HG02763 (cell line): ENCODE results near the gene MISFA.
"Not testable (repeated sequence)": the region's sequence is repeated elsewhere in the genome, so short reads cannot be mapped to it uniquely, and the experiment has no call there.

Experiments used
- ATAC-seq: cut with Tn5 transposase; IDR thresholded peaks from one replicate; pipeline ENCODE4 v1.9.1; 2021; ENCODE audit warnings: mild to moderate bottlenecking, moderate library complexity; ENCODE audit not compliant: unreplicated experiment

Gene MISFA

DNA sequence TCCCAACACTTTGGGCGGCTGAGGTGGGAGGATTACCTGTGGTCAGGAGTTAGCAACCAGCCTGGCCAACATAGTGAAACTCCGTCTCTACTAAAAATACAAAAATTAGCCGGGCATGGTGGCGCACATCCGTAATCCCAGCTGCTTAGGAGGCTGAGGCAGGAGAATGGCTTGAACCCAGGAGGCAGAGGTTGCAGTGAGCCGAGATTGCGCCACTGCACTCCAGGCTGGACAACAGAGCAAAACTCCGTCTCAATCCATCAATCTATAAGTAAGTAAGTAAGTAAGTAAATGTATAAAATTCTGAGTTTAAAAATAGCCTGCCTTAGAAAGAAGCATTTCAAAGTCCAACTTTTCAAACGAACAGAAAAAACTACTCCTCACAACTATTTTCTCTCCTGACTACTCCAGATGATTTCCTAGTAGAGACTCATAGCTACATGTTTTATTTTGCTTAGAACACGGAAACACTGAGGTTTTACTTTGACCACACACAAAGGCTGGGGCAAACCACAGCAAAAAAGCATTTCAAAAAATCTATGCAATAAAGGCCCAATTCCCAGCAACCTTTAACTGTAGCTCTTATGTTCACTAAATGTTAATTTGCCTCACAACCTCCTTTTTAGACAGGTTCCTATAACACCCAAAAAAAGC lies 18.2 kb downstream of the MISFA start:
- ATAC-seq: no peak

DNA sequence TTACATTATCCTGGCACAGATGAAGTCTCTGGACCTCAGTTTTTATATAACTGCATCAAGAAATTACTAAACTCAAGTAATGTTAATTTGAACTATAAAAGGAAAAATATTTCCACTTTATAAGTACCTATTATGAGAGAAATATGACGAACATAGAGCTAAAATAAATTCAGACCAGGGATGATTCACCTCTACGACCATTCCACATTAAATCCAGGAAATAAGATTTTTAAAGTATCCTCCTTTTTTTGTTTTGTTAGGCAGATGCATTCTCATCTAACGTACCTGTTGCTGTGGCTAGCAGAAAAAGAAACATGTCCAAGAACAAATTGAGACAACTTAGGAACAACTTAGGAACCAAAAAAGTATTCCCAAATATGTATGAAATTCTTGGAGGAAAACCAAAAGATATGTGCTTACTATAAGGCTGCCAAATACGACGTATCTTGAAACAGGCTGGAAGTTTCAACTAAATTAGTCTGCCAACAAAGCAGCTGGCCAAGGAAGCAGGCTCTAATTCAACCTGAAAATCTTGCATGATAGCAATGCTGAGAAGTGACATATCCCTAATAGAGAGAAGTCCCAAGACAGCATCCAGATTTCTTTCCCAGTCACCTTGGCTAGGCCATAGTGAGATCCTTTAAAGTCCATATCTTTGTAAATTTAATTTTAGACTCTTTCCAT lies 18.9 kb downstream of the MISFA start:
- no peak for ATAC-seq

DNA sequence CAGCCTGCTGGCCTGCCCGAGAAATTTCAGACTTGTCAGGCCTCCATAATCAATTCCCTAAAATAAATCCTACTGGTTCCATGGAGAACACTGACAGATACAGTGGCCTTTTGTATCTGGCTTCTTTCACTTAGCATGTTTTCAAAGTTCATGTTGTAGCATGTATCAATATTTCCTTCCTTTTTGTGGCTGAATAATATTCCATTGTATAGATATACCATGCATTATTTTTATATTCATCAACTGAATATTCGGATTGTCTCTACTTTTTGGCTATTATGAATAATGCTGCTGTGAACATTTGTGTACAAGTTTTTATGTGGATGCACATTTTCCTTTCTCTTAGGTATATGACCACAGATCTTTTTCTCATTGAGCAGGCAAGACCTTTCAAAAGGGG lies 24.1 kb downstream of the MISFA start:
- no peak for ATAC-seq

DNA sequence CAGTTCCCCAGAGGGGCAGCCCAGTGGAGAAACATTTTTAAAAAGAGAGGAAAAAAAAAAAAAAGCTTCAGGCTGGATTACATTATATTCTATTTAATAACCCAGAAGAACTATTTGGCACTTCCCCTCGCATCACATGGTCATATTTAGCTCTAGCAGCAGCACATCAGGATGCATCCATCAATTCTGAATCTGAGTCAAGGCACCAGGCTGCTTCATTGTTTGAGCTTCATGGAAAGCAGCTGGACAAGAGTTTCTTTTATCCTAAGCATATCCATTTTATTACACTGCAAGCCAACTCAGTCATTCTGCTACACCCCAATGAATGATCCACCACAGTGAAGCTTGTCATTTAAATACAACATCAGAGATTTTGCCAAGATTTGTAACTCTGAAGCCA lies 24.6 kb downstream of the MISFA start:
- ATAC-seq: no peak

DNA sequence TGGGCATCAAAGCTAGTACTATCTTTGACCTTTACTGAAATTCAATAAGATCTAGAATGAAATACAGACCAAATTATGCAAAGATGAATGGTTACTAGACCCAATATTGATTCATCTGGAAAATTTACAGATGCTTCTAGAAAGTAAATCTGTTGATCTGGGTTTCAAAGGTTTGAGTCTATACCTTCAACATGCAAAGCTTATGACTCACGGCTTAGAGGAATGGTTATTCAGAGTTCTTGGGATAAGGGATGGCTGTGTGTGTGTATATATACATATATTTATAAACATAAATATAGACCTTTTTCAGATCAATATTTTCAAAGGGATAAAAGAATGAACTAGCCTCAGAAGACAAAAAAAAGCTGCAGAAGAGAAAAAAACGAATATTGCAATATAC lies 33.3 kb downstream of the MISFA start:
- ATAC-seq: no peak

DNA sequence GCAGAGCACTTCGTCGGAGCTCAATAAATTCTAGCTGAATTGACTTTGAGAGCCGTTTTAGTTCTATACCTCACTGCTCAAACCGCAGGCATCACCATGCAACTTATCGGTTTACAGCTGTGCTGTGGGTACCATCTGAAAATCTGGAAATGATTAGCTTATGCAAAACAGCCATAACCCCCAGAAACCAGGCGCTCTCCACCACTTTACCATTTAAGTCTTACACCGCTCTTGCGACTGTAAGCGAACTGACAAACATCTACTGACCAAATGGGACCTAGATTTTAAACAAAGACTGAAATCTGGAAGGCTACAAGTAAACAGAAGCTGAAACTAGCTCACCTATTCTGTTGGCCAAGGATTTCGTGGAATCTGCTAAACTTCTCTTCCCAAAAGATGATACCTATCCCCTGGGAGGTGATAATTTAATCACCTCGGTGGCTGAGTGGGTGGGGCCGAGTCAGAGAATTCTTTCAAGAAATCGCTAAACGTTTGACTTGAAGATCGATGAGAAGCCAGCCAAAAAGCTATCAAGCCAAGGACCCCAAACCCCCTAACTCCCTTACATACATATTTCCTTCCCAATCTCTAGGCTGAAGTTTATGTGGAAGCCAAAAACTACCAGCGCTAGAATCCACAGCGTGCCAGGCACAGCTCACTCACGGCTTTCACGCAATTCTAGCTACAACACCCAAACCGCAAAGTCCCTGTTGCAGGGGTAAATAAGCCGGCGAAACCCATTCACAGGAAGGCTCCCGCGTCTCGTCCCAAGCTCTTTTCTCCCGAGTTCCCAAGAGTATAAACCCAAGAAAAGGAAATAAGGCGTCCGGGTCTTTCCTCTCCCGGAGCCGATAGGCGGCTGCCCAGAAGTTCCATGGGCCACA lies 33.9 kb downstream of the MISFA start:
- peak; percentile 52 for ATAC-seq

DNA sequence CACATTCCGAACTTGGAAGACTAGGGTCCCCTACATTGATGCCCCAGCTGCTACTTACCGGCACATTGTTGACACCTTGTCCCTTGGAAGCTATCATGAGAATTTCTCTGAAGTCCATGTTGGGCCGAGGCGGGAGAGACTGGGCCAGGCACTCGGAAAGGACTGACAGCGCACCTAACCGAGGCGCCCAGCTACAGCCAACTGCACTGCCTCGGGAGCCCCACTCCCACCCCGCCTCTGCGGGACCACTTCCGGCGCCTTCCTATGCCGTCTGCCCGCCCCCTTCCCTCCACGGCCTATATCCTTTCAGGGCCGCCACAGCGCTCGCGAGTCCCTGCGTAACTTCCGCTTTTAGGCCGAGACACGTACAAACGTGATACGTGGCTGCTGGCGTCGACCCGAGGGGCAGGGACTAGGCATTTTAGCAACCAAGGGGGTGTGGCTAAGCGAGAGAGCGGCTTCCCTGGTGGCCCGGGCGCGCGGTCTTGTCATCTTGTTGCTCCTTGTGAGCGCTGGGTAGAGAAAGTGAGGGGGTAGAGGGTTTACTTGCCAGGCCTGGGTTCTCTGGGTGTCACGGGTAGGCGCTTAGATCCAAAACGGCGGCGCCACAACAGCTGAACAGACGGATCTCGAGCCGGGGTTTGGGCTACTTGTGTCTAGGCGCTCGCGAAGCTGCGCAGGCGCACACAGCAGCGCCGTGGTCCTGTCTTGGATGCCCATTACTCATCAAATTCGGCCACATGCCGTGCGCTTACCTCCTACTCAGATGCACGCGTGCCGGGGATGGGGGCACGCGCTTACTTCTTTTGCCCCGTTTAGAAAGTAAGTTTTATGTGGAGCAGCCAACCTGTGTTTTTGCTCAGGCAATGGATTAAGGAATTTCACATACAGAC lies 34.8 kb downstream of the MISFA start, which contains the start of gene SPTY2D1:
Gene SPTY2D1 (minus strand): TSS at position 203 of the 893 bp plus-strand sequence. CDS start 85 bp downstream, at position 118.
- ATAC-seq: peak; percentile 93

DNA sequence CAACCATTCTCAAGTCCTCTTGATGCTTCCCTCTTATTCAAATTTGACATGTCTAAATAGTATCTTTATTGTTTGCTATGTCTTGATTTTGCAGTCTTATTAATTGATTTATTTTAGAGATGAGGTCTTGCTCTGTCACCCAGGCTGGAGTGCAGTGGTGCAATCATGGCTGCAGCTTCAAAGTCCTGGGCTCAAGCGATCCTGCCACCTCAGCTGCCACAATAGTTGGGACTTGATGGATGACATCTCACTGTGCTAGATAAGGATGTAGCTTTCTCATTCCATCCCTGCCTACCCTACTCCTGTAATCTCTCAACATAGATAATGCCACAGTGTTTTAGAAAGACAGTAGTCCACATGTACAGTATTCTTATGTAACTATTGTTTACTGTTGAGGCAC lies 42.1 kb downstream of the MISFA start:
- no peak for ATAC-seq

DNA sequence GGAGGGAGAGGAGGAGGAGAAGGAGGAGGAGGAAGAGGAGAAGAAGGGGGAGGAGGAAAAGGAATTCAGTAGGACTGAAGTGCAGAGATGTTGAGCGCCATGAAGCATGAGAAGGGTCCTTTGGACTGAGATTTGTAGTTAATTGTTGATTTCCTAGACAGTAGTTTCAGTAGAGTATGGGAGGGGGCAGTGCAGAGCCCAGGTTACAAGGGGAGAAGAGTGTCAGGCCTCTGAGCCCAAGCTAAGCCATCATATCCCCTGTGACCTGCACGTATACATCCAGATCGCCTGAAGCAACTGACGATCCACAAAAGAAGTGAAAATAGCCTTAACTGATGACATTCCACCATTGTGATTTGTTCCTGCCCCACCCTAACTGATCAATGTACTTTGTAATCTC lies 43.4 kb downstream of the MISFA start:
- ATAC-seq: not testable (repeated sequence)

DNA sequence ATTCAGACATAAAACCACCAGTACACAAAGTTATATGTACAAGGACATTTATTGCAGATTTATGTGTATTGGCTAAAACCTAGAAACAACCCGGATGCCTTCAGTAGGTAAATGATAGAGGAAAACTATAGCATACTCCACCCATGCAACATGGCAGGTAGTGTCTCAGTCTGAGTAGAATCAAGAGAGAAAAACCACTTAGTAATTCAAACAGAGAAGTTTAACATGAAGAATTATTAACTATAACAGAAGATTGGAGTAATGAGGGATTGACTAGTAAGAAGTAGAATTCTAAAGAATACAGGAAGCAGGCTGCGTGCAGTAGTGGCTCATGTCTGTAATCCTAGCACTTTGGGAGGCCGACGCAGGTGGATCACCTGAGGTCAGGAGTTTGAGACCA lies 50.8 kb downstream of the MISFA start:
- no peak for ATAC-seq

DNA sequence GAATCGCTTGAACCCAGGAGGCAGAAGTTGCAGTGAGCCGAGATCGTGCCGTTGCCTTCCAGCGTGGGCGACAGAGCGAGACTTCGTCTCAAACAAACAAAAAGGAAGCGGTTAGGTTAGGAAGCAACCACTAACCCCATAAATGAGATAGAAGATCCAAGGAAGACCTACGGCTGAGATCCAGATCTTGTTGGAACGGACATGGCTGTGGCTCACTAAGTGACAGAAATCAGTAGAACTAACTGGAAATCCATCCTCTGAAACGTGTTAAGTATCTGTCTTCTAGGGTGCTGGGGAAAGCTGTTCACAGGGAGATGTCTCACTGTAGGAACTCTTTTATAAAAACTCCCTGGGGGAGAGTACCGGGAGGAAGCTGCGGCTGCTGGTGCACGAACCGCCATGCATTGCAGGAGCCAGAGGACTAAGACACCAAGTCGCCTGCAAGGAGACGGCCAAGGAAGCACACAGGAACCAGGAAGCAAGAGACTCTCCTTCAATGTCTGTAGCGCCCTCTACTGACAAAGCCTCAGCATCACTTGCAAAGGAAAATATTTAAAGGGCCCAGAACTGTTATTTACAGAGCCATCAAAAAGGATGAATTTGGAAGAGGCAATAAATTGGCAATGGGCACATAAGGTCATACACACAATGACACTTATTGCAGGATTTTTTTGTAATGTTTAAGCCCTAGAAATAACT lies 51.4 kb downstream of the MISFA start:
- ATAC-seq: no peak
